ENCODE data around the gene TBK1. TPM values are rescaled to one million over a fixed set of nuclear protein-coding genes. Genes with fewer than 3 reads are reported as not detected.
"Not testable (repeated sequence)": the region's sequence is repeated elsewhere in the genome, so short reads cannot be mapped to it uniquely, and the experiment has no call there.

TBK1 gene
- total RNA-seq, 1 donor from 2014 or later = 33.6 TPM

DNA sequence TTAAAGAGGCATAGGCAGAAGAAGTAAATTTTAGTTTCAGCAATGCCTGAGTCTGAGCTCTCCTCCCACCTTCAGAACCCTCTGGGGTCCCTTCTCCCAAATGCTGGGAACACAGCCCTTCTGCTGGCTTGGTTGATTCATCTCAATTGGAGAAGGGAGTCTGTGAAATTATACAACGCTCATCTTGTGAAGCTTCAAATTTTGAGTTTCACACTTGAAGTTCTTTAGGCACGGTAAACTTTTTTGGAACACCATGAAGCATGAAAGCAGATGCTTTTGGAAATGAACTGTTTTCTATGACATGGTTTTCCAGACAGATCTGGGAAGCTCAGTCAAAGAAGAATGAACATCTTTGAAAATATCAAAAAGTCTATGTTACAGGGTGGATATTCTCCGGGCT, 69.9 kb downstream of the TBK1 start:
- H3K9me3 Mint-ChIP-seq = no peaks in the 10 kb centered on the region
- no peaks in the 10 kb centered on the region for H3K36me3 Mint-ChIP-seq (ENCODE audit: low read depth)
- peaks cover 9% of the 10 kb centered on the region for H3K4me1 Mint-ChIP-seq (ENCODE audit: low read depth)
- no peak overlapping the region for H3K27ac Mint-ChIP-seq
- DNase-seq (ENCODE audit: low spot score) = no peak
- H3K4me3 Mint-ChIP-seq = no peak overlapping the region
- intact Hi-C loops (cut with micrococcal nuclease) = no loop called here
- H3K27me3 Mint-ChIP-seq (ENCODE audit: insufficient read depth) = no peaks in the 10 kb centered on the region

DNA sequence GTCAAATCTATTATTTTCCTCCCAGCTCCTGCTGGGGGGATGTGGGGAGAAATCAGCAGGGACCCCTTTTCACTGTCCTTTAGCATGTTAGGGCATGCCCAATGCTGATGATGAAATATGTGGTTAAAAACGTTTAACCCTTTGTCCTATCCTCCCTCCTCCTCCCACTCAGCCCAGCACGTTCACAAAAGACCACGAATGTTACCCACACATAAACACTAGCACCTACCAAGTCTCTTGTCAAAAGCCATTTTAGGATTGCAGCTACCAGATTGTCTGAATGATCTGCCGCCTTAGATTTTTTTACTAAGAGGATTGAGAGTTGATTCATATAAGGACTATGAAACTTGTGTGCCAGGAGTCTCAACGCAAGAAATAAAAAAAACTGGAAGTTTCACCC, 70.4 kb downstream of the TBK1 start:
- H3K4me1 Mint-ChIP-seq (ENCODE audit: low read depth) = peaks cover 9% of the 10 kb centered on the region
- no peak overlapping the region for H3K4me3 Mint-ChIP-seq
- intact Hi-C loops (cut with micrococcal nuclease) = no loop called here
- H3K27ac Mint-ChIP-seq = no peak overlapping the region
- DNase-seq (ENCODE audit: low spot score) = no peak
- no peaks in the 10 kb centered on the region for H3K27me3 Mint-ChIP-seq (ENCODE audit: insufficient read depth)
- H3K36me3 Mint-ChIP-seq (ENCODE audit: low read depth) = no peaks in the 10 kb centered on the region
- H3K9me3 Mint-ChIP-seq = no peaks in the 10 kb centered on the region

DNA sequence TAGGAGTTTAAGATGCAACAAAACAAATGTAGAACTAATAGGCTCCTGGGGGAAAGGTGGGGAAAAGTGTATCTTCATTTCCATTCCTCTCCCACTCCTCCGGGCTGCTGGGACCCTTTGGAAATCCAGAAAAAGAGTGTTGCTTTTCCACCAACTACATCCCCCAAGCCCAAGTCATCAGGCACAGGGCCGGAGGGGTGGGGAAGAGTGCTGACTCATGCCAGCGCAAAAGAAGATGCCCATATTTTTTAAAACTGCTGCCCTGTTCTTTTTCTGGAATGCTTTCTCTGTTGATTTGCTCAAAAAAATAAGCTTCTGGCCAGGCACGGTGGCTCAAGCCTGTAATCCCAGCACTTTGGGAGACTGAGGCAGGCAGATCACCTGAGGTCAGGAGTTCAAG, 70.9 kb downstream of the TBK1 start:
- Mint-ChIP-seq H3K36me3 (ENCODE audit: low read depth) (no peaks in the 10 kb centered on the region), H3K27me3 (ENCODE audit: insufficient read depth) (no peaks in the 10 kb centered on the region)
- intact Hi-C loops (cut with micrococcal nuclease) = no loop called here

DNA sequence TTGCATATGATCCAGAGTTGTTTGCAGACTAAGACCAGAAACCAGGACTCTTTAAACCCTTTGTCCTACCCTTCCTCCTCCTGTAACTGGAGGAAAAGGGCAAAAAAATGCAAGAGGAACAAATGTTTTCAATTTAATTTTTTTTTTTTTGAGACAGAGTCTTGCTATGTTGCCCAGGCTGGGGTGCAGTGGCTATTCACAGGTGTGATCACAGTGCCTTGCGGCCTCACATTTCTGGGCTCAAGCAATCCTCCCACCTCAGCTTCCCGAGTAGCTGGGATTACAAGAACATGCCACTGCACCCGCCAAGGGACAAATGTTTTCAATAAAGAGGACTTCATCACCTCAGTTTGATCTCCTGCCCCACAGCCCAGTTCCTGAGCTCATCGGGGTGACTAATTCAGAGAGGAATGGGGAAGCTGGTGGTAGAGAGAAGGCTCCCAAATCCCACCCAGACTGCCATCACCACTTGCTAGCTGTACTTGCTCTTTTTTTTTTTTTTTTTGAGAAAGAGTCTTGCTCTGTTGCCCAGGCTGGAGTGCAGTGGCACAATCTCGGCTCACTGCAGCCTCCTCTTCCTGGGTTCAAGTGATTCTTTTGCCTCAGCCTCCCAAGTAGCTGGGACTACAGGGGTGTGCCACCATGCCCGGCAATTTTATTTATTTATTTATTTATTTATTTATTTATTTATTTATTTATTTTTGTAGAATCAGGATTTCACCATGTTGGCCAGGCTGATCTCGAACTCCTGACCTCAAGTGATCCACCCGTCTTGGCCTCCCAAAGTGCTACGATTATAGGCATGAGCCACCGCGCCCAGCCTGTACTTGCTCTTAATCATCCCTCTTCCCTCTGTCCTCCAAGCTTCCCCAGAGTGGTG, 71.9 kb downstream of the TBK1 start:
- H3K27ac Mint-ChIP-seq; H3K4me1 Mint-ChIP-seq (ENCODE audit: low read depth); H3K9me3 Mint-ChIP-seq; intact Hi-C loops (cut with micrococcal nuclease); DNase-seq (ENCODE audit: low spot score); H3K36me3 Mint-ChIP-seq (ENCODE audit: low read depth); H3K27me3 Mint-ChIP-seq (ENCODE audit: insufficient read depth); H3K4me3 Mint-ChIP-seq: not testable (repeated sequence)

More for the DNA sequence above, 70.9 kb downstream of the TBK1 start:
- no peak overlapping the region for H3K27ac Mint-ChIP-seq
- DNase-seq (ENCODE audit: low spot score) = no peak
- peaks cover 9% of the 10 kb centered on the region for H3K4me1 Mint-ChIP-seq (ENCODE audit: low read depth)
- no peak overlapping the region for H3K4me3 Mint-ChIP-seq
- H3K9me3 Mint-ChIP-seq = no peaks in the 10 kb centered on the region

DNA sequence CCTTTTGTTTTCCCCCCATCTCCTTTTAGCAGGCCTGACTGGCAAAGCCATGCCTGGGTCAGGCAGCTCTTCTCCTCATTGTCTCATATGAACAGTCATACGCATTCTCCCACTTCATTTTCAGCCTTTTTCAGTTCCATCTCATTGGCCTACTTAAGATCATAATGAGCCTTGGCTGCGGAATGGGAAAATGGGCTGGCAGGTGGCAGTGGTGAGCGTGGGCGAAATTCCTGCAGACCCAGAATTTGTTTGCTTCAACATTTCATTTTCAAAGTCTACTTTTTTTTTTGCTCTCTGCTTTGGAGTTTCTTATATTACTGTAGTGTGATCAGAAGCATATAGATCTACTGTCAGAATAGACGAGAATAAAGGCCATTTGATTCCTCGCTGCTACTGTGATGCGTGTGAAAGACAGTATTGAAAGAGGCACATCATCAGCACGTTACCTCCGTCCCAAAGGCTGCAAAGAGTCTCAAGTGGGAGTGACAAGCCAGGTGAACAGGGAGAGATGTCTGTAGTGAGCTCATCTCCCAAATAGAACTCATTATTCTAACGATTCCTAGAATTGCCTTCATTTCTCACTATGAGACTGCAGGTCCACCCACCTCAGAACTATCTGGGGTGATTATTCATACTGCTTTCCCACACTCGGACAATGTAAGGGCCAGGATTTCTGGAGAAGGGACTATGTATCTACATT, 73.7 kb downstream of the TBK1 start:
- intact Hi-C loops (cut with micrococcal nuclease) = no loop called here
- Mint-ChIP-seq H3K4me1 (ENCODE audit: low read depth) (peaks cover 9% of the 10 kb centered on the region), H3K27me3 (ENCODE audit: insufficient read depth) (no peaks in the 10 kb centered on the region), H3K27ac (no peak overlapping the region), H3K9me3 (no peaks in the 10 kb centered on the region), H3K4me3 (no peak overlapping the region), H3K36me3 (ENCODE audit: low read depth) (no peaks in the 10 kb centered on the region)
- no peak for DNase-seq (ENCODE audit: low spot score)

DNA sequence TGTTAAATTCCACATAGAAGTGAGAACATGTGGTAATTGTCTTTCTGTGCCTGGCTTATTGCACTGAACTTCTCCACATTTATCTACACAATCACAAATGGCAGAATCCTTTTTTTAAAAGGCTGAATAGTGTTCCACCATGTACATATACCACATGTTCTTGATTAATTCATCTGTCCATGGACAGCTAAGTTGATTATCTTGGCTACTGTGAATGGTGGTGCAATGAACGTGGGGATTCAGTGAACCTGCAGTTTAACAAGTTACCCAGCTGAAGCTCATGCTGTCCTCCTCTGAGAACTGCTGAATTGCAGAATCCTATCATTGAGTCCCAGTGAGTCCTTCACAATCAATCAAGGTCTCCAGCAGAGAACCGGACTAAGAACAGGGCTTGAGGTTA, 74.9 kb downstream of the TBK1 start:
- no peaks in the 10 kb centered on the region for H3K36me3 Mint-ChIP-seq (ENCODE audit: low read depth)
- H3K27me3 Mint-ChIP-seq (ENCODE audit: insufficient read depth) = no peaks in the 10 kb centered on the region
- H3K27ac Mint-ChIP-seq = no peak overlapping the region

DNA sequence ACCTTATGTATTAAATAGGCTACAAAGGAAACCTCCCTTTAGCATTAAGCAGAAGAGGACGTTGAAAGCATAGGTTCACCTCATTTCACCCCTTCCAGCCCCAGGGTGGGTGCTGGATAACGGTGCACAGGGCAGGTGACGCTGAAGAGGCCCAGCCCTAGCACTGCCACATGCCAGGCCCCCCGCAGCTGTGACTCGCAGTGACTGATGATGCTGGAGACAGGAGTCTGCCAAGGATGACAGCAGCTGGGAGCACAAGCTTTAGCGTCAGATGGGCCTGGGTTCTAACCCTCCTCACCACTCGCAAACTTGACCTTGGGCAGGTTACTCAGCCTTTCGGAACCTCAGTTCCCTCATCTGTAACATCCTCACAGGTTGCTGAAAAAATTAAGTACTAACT, 76.7 kb downstream of the TBK1 start:
- peaks cover 2% of the 10 kb centered on the region for H3K27me3 Mint-ChIP-seq (ENCODE audit: insufficient read depth)
- no peaks in the 10 kb centered on the region for H3K36me3 Mint-ChIP-seq (ENCODE audit: low read depth)
- intact Hi-C loops (cut with micrococcal nuclease) = no loop called here
- DNase-seq (ENCODE audit: low spot score) = no peak
- no peaks in the 10 kb centered on the region for H3K9me3 Mint-ChIP-seq
- no peaks in the 10 kb centered on the region for H3K4me1 Mint-ChIP-seq (ENCODE audit: low read depth)
- H3K27ac Mint-ChIP-seq = no peak overlapping the region
- no peak overlapping the region for H3K4me3 Mint-ChIP-seq

More for the DNA sequence above, 74.9 kb downstream of the TBK1 start:
- Mint-ChIP-seq H3K4me1 (ENCODE audit: low read depth) (peaks cover 7% of the 10 kb centered on the region), H3K9me3 (no peaks in the 10 kb centered on the region), H3K4me3 (no peak overlapping the region)
- intact Hi-C loops (cut with micrococcal nuclease) = no loop called here
- no peak for DNase-seq (ENCODE audit: low spot score)

DNA sequence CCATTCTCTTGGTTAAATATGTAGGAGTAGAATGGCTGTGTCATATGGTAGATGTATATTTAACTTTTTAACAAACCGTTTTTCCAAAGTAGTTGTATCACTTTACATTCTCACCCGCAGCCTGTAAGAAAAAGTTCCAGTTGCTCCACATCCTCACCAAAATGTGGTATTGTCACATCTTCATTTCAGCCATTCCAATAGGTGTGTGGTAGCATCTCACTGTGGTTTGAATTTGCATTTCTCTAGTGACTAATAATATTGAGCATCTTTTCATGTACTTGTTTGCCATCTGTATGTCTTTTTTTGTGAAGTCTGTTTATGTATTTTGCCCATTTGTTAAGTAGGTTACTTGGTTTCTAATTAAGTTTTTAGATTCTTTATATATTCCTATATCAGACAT, 78.6 kb downstream of the TBK1 start:
- Mint-ChIP-seq H3K27ac (no peak overlapping the region), H3K4me3 (no peak overlapping the region), H3K4me1 (ENCODE audit: low read depth) (no peaks in the 10 kb centered on the region), H3K9me3 (no peaks in the 10 kb centered on the region), H3K27me3 (ENCODE audit: insufficient read depth) (peaks cover 2% of the 10 kb centered on the region), H3K36me3 (ENCODE audit: low read depth) (no peaks in the 10 kb centered on the region)
- DNase-seq (ENCODE audit: low spot score) = no peak
- intact Hi-C loops (cut with micrococcal nuclease) = no loop called here

DNA sequence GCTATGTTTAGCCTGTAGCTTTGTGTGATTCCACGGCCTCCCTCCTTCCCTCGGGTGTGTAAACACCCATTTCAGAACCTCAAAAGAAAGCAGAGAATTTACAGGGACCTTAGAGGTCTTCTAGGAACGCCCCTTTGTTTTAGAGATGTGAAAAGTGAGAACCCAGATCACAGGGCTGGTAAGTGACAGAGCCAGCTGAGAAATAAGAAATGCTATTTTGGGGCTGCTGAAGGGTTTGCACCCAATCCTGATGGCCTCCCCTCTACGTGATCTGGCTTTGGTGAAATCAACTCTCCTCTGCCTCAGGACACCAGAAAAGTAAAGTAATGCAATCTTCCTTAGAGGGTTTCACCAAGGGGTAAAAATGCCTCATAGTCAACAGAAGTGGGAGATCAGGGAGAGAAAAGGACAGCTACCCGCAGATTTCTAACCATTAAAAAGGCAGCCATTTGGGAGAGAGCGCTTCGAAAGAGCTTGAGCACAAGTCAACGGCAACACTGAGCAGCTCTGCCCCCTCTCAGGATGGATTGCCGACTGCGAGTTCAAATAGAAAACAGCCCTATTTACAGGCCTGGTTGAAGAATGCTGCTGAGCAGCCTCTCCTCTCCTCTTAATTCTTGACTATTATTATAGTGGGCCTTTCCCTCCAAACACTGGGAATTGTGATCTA, 79.9 kb downstream of the TBK1 start:
- peaks cover 3% of the 10 kb centered on the region for H3K27me3 Mint-ChIP-seq (ENCODE audit: insufficient read depth)
- no peaks in the 10 kb centered on the region for H3K36me3 Mint-ChIP-seq (ENCODE audit: low read depth)
- H3K9me3 Mint-ChIP-seq = no peaks in the 10 kb centered on the region
- DNase-seq (ENCODE audit: low spot score) = no peak
- H3K4me1 Mint-ChIP-seq (ENCODE audit: low read depth) = no peaks in the 10 kb centered on the region
- no peak overlapping the region for H3K27ac Mint-ChIP-seq
- intact Hi-C loops (cut with micrococcal nuclease) = no loop called here
- no peak overlapping the region for H3K4me3 Mint-ChIP-seq

DNA sequence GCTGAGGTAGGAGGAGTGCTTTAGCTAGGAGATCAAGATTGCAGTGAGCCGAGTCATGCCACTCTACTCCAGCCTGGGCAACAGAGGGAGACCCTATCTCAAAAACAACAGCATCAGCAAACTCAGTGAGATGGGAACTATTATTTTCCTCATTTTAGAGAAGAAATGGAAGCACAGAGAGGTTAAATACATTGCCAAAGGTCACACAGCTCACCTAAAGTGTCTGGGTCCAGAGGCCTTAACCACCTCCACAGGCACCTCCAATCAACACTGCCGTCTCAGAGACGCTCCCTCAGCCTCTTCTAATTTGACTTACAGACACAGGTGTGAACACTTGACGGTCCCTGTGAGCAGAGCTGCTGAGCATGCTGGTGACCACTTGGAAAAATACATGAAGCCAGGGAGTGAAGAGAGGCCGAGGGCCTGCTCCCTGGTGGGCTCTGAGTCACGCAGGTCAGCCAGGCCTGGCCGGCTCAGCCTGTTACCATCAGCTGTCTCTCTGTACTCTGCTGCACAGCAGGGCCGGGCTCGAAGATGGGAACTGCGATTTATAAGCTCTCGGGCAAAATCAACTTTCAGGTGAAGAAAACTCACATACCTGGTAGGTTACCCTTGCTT, 80.9 kb downstream of the TBK1 start:
- Mint-ChIP-seq H3K4me1 (ENCODE audit: low read depth) (no peaks in the 10 kb centered on the region), H3K36me3 (ENCODE audit: low read depth) (no peaks in the 10 kb centered on the region), H3K27ac (no peak overlapping the region), H3K9me3 (no peaks in the 10 kb centered on the region), H3K4me3 (no peak overlapping the region), H3K27me3 (ENCODE audit: insufficient read depth) (peaks cover 8% of the 10 kb centered on the region)
- intact Hi-C loops (cut with micrococcal nuclease) = no loop called here
- no peak for DNase-seq (ENCODE audit: low spot score)

DNA sequence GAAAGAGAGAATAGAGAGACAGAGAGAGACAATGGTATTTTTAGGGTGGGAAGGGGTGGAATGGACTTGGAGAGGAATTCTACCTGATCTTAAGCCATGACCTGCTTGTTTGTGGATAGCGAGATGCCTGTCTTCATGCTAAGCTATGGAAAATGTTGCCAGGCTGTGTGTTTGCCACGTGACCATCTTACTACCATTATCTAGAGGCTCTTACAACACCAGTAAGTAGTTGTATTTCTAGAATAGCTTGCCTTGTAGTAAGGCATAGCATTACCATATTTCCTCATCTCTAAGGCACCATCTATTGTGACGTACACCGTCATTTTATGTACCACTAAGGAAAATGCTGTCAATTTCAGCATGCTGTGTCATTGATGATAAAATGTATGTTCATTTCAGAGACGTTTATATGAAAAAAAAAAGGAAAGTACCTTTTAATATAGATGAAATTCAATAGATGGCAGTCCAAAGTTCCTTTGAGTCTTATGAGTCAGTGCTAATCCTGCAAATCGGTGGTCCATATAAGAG, 82.8 kb downstream of the TBK1 start:
- Mint-ChIP-seq H3K27me3 (ENCODE audit: insufficient read depth) (peaks cover 8% of the 10 kb centered on the region), H3K4me1 (ENCODE audit: low read depth) (no peaks in the 10 kb centered on the region), H3K27ac (no peak overlapping the region), H3K36me3 (ENCODE audit: low read depth) (no peaks in the 10 kb centered on the region), H3K4me3 (no peak overlapping the region), H3K9me3 (no peaks in the 10 kb centered on the region)
- intact Hi-C loops (cut with micrococcal nuclease) = no loop called here
- DNase-seq (ENCODE audit: low spot score) = no peak

DNA sequence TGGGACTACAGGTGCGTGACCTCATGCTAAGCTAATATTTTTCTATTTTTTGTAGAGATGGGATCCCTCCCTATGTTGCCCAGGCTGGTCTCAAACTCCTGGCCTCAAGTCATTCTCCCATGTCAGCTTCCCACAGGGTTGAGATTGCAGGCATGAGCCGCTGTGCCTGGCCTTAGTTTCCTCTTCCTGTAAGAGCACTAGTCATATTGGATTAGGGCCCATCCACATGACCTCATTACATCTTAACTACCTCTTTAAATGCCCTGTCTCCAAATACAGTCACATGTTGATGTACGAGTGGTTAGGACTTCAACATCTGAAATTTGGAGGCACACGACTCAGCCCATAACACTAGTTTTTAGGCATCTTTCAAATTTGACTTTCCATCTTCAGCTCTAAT, 86.2 kb downstream of the TBK1 start:
- no peak overlapping the region for H3K4me3 Mint-ChIP-seq
- DNase-seq (ENCODE audit: low spot score) = no peak
- H3K4me1 Mint-ChIP-seq (ENCODE audit: low read depth) = no peaks in the 10 kb centered on the region
- H3K36me3 Mint-ChIP-seq (ENCODE audit: low read depth) = no peaks in the 10 kb centered on the region
- H3K9me3 Mint-ChIP-seq = no peaks in the 10 kb centered on the region
- no peak overlapping the region for H3K27ac Mint-ChIP-seq
- peaks cover 6% of the 10 kb centered on the region for H3K27me3 Mint-ChIP-seq (ENCODE audit: insufficient read depth)
- intact Hi-C loops (cut with micrococcal nuclease) = no loop called here

Data from activated T-helper 1 cell treated with anti-CD3 and anti-CD28 coated beads, Interleukin-12 subunit alpha, Interleukin-12 subunit beta, Interleukin-2, Interleukin-4 antibody, amounts not matched to agents 30 ng/mL and 10 ng/mL and 1 ng/mL, durations not matched to agents 14 hours and 24 hours and 36 hours (primary cell).